Measurements from ENCODE around the gene COX8A. TPM values are rescaled to one million over a fixed set of nuclear protein-coding genes. Genes with fewer than 3 reads are reported as not detected.

COX8A gene
- total RNA-seq, 4 donors from 2014 or later = 265 to 424 (median 362) TPM

- DNase-seq (ENCODE audit: low spot score) = no peak
- TF ChIP-seq, protein P1, sequence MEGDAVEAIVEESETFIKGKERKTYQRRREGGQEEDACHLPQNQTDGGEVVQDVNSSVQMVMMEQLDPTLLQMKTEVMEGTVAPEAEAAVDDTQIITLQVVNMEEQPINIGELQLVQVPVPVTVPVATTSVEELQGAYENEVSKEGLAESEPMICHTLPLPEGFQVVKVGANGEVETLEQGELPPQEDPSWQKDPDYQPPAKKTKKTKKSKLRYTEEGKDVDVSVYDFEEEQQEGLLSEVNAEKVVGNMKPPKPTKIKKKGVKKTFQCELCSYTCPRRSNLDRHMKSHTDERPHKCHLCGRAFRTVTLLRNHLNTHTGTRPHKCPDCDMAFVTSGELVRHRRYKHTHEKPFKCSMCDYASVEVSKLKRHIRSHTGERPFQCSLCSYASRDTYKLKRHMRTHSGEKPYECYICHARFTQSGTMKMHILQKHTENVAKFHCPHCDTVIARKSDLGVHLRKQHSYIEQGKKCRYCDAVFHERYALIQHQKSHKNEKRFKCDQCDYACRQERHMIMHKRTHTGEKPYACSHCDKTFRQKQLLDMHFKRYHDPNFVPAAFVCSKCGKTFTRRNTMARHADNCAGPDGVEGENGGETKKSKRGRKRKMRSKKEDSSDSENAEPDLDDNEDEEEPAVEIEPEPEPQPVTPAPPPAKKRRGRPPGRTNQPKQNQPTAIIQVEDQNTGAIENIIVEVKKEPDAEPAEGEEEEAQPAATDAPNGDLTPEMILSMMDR (IDR thresholded peaks at IDR 0.05) = no peak
- ATAC-seq (ENCODE audit: low FRiP score) = no peak
Observed at GRCh38 chr11:64008283-64008913, 34.0 kb downstream of the COX8A start.

GRCh38 chr11:64008914-64009633 lies 34.7 kb downstream of the COX8A start:
- TF ChIP-seq, protein P1 (IDR thresholded peaks at IDR 0.05) = no peak
- DNase-seq (ENCODE audit: low spot score) = no peak
- no peak for ATAC-seq (ENCODE audit: low FRiP score)

GRCh38 chr11:64009710-64010109 lies 35.3 kb downstream of the COX8A start:
- no peak for ATAC-seq (ENCODE audit: low FRiP score)
- DNase-seq (ENCODE audit: low spot score) = no peak
- TF ChIP-seq, protein P1 (IDR thresholded peaks at IDR 0.05) = no peak

DNA sequence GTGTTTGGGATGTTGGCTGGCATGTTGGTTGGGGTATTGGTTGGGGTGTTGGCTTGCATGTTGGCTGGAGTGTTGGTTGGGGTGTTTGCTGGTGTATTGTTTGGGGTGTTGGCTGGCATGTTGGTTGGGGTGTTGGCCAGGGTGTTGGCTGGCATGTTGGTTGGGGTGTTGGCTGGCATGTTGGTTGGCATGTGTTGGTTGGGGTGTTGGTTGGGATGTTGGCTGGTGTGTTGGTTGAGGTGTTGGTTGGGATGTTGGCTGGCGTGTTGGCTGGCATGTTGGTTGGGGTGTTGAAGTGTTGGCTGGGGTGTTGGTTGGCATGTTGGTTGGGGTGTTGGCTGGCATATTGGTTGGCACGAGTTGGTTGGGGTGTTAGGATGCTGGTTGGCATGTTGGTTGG lies 36.4 kb downstream of the COX8A start:
- DNase-seq (ENCODE audit: low spot score) (no peak), ATAC-seq (ENCODE audit: low FRiP score) (no peak)
- TF ChIP-seq, protein P1 (IDR thresholded peaks at IDR 0.05) = no peak

DNA sequence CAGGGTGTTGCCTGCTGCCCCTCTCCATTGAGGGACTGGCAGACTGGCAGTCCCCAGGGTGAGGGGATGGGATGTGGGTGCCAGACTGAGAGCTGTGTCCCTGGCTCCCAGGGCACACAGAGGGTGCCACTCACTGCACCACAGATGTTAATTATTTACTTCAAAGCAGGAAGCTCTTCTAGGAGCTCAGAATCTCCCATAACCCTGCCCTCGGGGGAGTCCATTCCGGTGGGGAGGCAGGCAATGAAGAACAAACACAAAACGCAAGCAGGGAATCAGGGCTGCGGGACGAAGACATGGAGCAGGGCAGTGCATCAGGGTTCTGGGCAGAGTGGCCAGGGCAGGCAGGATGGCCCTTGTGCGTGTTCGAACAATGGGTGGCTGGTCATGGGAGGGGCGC lies 37.0 kb downstream of the COX8A start:
- TF ChIP-seq, protein P1 (IDR thresholded peaks at IDR 0.05) = no peak
- DNase-seq (ENCODE audit: low spot score) (no peak), ATAC-seq (ENCODE audit: low FRiP score) (no peak)

- TF ChIP-seq, protein P1 (IDR thresholded peaks at IDR 0.05) = no peak
- no peak for DNase-seq (ENCODE audit: low spot score)
- no peak for ATAC-seq (ENCODE audit: low FRiP score)
Observed at GRCh38 chr11:64013141-64013896, 38.9 kb downstream of the COX8A start.
